GM18951 (cell line): ENCODE data around the gene C12orf50.
"Not testable (repeated sequence)": the region's sequence is repeated elsewhere in the genome, so short reads cannot be mapped to it uniquely, and the experiment has no call there.

Experiments
- POLR2A ChIP-seq: IDR thresholded peaks from 4 replicates; pipeline ENCODE4 v1.6.1; 2011; ENCODE audit warnings: mild to moderate bottlenecking; ENCODE audit not compliant: insufficient read length, insufficient read depth; ENCODE audit errors: extremely low read depth
- in situ Hi-C: fragments of 300-500 bp; cut with MboI; formaldehyde crosslinking; loops from one replicate; pipeline ENCODE4 v1.12.0; 2022; ENCODE audit warnings: low sequenced_read_pairs, mixed read lengths, inconsistent platforms; ENCODE audit not compliant: unreplicated experiment

Gene C12orf50

DNA sequence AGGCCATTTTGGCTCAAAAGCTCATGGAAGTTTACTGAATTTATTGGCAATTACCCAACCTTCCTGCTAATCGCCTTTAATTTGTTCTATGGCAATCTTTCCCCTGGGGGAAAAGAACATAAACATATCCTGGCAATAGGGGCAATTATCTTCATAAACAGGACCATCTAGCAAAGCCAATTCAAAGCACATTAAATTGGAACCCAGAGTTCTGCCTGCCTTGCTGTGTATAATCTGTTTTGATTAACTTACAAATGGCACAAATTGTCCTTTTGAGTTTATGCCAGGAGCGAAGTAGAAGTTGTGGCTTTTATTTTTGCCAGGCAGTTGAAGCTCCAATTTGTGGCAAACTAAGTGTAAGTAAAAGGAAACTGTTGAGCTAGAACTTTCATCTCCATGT lies 68.6 kb downstream of the C12orf50 start:
- in situ Hi-C loops: no loop called here
- no peak for TF ChIP-seq POLR2A

DNA sequence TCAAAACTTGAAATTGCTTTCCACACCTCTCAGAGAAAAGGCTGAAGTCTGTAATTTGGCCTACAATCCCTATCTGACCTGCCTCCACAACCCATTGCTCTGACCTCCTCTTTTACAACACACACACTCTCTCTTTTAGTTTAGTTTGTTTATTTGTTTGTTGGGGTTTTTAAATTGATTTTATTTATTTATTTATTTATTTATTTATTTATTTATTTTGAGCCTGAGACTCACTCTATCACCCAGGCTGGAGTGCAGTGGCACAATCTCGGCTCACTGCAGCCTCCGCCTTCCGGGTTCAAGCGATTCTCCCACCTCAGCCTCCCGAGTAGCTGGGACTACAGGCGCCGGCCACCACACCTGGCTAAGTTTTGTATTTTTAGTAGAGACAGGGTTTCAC lies 75.2 kb downstream of the C12orf50 start:
- in situ Hi-C loops: not testable (repeated sequence)

DNA sequence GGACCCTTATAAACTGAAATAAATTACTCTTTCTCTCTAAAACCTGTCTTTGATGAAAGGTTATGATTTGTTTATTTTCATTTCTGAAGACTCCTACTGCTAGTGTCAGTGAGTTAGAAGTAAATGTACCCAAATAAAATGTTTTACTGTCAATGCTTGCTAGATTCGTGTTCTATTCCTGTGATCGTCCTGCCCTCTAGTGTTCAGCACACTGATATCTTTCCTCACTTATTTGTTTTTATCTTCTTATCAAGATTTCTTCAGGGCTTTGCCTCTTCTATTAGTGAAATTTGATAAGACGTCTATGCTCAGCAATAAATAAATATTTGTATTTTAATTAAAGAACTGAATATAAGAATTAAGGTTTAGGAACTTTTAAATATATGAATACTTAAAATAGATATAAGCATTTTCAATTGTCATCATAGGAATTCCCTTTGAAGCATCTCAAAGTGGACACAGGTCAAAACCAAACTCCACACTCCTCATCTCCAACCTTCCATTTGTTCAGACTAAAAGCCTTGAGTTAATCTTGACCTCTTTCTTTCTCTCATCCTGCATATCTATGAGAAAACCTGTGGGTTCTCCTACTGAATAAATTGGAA lies 75.8 kb downstream of the C12orf50 start:
- no peak for TF ChIP-seq POLR2A
- in situ Hi-C loops: no loop called here

DNA sequence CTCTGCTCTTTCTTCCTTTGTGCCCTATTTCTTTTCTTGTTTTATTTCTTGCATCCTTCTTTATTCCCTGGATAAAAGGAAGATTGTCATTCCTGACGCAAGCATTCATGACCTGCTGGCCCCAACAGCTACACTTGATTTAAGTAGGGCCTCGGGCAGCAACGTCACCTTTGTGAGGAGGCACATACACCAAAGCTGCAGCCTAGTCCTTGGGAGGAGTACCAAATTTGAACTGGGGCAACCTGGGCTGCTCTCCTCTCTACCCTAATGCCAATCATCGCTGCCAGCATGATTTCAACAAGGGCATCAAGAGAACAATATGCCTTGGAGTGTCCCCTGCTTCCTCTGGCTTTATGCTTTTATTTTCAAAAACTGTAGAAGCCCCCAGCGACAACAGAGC lies 76.4 kb downstream of the C12orf50 start:
- in situ Hi-C loops: no loop called here
- no peak for TF ChIP-seq POLR2A

DNA sequence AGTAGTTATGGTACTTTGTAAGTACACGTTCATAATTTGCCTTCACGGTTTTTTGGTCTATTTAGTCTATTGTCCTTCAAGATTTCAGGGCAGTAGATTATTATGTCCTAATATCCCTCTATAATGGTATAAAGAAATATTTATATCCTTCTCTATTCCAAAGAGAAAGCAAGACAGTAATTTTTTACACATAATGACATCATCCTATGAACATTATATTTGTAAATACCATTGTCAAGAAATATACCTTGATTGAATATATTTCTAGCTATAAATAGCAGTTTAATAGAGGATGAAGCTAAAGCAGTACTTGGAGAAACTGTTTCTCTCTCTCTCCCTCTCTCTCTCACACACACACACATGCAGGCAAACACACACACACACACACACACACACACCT lies 77.0 kb downstream of the C12orf50 start:
- in situ Hi-C loops: no loop called here
- no peak for TF ChIP-seq POLR2A

DNA sequence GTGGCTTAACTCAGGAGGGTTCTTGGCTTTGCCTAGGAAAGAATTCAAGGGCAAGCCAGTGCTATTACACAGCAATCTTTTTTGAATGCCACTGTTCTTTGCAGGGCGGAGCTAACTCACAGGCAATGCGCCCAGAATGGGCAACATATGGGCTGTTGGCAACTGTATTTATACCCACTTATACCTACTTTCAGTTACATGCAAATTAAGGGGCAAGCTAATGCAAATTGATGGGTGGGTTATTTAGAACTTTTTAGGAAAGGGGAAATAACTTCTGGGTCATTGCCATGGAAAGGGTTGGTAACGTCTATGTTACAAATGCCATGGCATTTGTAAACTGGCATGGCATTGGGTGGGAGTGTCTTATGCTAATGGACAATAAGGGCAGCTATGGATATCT lies 85.4 kb downstream of the C12orf50 start:
- TF ChIP-seq POLR2A: no peak
- in situ Hi-C loops: no loop called here

DNA sequence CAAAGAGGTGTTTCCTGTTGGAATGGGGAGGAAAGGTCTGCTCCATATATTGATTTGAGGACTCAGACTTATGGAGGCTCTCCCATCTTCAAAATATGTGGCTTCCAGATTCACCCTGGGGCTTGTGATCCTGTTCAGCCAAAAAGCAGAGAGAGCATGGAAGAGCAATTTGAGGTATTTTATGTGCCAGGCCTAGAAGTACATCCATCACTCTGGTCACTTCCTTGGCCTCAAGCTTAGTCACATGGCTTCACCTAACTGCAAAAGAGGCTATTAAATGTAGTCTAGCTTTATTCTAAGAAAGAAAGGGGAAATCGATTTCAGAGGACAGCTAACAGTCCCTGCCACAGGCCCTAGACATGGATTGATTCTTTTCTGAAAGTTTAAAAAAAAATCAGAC lies 86.2 kb downstream of the C12orf50 start:
- TF ChIP-seq POLR2A: no peak
- in situ Hi-C loops: no loop called here

DNA sequence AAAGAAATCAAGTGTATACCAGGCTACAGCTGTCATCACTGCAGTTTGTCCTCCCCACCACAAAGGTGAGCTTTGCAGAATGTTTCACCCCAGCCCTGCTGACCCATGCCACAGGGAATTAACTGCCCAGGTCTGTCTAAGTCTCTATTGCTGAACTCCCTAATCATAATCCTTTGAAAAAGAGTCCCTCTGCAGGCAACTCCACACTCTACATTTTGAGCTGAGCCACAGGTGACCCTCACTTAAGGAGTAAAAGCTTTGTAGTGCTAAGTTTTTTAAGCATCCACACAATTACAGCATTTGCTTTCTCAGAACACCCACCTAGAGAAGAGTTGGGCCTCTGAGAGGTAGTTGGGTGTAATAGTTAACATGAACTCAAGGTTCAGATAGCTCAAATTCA lies 90.0 kb downstream of the C12orf50 start:
- in situ Hi-C loops: no loop called here
- TF ChIP-seq POLR2A: no peak

DNA sequence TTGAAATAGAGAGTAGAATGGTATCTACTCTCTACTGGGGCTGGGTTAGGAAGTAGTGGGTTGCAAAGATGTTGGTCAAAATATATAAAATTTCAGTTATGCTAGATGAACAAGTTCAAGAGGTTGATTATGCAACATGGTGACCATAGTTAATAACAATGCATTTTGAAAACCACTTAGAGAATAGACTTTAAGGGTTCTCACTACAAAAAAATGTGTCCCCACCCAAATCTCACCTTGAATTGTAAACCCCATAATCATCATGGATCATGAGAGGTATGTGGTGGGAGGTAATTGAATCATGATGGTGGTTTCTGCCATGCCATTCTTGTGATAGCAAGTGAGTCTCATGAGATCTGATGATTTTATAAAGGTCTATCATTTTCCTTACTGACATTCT lies 94.0 kb downstream of the C12orf50 start:
- TF ChIP-seq POLR2A: no peak
- in situ Hi-C loops: no loop called here

DNA sequence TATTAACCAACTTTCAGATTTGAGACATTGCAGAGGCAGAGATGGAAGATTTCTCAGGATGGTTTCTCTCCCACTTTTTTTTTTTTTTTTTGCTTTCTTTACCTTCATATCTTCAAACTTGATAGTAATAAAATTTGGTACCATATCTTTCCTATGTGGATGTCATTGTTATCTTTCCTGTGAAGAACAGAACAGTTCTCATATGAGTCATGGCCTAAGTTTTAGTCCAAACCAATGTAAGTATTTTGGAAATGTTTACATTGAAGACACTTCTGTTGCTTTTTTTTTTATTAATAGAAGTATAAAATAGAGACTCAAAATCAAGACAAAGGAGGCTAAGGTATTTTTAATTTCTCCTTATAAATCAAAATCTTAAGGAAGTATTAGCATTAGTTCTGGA lies 95.2 kb downstream of the C12orf50 start:
- in situ Hi-C loops: no loop called here
- no peak for TF ChIP-seq POLR2A

DNA sequence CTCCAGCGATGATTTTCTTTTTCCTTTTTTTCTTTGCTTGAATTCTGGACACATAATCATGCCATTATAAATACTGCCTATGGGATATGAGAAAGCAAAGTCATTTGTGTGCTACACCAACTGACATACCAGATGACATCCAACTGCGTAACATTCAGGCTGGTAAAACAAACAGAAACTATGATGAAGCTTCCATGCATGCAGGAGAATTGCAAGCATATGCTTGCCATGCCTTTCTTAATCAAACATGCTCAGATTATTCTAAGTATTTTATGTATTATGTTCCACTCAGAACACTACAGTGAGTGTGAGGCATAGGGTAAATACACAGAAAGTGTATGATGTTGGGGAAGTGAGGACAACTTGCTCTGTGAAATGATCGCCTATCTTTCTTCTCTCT lies 97.4 kb downstream of the C12orf50 start:
- in situ Hi-C loops: no loop called here
- TF ChIP-seq POLR2A: no peak

DNA sequence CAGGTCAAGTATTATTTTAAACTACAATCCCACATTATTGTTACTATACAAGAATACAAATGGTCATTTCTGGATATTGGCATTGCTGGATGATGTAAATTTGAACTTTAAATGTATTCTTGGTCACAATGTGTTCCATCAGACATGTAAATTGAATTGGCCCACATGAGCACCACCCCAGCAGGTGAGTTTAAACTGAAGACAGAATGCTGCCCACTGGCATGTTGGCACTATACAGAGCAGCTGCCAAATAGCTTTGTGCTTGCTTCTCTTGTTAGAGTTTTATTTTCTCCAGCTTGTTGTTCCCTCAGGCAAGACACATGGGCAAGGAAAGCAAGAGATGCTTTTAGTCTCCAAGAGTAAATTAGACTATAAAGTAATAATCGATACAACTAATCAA lies 98.6 kb downstream of the C12orf50 start:
- in situ Hi-C loops: no loop called here
- no peak for TF ChIP-seq POLR2A
